Measurements from ENCODE around the gene ZNF124. TPM values are rescaled to one million over a fixed set of nuclear protein-coding genes. Genes with fewer than 3 reads are reported as not detected.
"Not testable (repeated sequence)": the region's sequence is repeated elsewhere in the genome, so short reads cannot be mapped to it uniquely, and the experiment has no call there.

ZNF124 gene
- total RNA-seq (10 to 100 TPM; 12.9 to 17.3 TPM), polyA plus RNA-seq (ENCODE audit: insufficient read depth, low read depth, low replicate concordance) (22.0 TPM)
- long read RNA-seq, donor 1, partial matches to known transcripts = 0 of 2 reads
- long read RNA-seq, donor 1, other reads (novel, unspliced or antisense) = 0 of 2 reads
- long read RNA-seq, donor 2, partial matches to known transcripts = 0 of 1 reads
- long read RNA-seq, donor 2, other reads (novel, unspliced or antisense) = 0 of 1 reads

DNA sequence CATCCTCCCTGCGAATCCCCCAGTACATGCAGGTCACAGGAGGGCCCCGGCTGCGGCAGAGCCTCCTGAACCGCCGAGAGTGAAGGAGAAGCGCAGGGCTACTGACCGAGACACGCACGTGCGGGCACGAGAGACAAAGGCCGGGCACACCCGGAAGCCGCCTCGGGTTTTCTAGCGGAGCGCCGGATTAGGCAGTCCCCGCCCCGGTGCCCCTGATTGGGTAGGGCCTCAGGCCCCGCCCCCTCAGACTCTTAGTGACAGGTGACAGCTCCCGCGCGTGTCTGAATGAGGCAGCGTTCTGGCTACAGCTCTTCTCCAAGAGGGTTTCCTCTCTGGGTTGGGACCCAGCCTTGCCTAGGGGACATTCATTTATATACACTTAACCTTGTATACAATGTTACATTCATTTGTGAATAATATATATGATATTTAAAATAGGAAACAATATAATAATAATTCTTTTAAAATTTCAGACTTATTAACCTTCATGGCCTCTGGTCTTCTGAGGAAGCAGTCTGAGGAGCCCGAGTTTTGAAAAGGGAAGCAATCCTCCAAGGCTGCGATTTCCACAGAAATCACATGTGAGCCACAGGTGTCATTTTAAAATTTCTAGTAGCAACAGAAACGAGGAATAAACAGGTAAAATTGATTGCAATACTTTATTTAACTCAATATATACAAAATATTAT is at the start of gene ZNF124:
Gene ZNF124 (minus strand): TSS at position 146 of the 689 bp plus-strand sequence. CDS start 143 bp downstream, at position 3.
- DNase-seq; H3K27ac ChIP-seq; intact Hi-C loops (cut with DNase I; ENCODE audit: low total_unique reads); H3K4me3 ChIP-seq; H3K36me3 ChIP-seq (ENCODE audit: low read depth, missing control alignments); H3K27me3 ChIP-seq; H3K9me3 ChIP-seq; H3K4me1 ChIP-seq: not testable (repeated sequence)
- WGBS, 2 donors = 11 to 16% methylated on average over 7 of the region's 28 CpGs

DNA sequence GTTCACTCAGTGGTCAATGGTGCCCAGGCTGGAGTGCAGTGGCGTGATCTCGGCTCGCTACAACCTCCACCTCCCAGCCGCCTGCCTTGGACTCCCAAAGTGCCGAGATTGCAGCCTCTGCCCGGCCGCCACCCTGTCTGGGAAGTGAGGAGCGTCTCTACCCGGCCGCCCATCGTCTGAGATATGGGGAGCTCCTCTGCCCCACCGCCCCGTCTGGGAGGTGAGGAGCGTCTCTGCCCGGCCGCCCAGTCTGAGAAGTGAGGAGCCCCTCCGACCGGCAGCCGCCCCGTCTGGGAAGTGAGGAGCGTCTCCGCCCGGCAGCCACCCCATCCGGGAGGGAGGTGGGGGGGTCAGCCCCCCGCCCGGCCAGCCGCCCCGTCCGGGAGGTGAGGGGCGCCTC is 48.5 kb upstream of the ZNF124 start:
- H3K4me3 ChIP-seq; H3K4me1 ChIP-seq; DNase-seq; H3K9me3 ChIP-seq; H3K27ac ChIP-seq; H3K27me3 ChIP-seq; intact Hi-C loops (cut with DNase I; ENCODE audit: low total_unique reads); H3K36me3 ChIP-seq (ENCODE audit: low read depth, missing control alignments): not testable (repeated sequence)
- 74 to 85% methylated on average over 5 to 8 of the region's 30 CpGs for WGBS, 2 donors

DNA sequence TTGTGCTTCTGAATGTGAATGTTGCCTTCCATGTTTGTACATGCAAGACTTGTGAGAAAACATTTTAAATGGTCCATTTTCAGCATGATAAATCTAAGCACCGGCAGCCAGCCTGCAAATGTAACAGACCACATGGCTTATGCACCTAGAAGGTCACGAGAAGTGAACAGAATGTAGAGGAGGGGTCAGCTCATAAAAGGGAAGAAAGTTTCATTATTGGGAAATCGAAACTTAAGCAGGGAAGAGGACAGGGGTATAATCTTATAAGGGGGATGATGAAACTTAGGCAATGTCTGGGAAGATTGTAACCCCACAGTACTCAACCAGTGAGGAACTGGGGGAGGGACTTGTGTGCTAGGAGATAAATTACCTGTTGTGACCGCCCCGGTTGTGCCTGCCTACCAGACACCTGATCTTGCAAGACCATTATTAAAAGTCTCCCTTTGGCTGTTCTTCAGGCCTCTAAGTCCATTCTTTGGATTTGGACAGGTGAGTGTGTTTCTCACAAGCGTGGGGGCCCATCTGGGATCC is 46.4 kb upstream of the ZNF124 start:
- WGBS, 2 donors = 70 to 80% methylated on average over 6 of the region's 6 CpGs

DNA sequence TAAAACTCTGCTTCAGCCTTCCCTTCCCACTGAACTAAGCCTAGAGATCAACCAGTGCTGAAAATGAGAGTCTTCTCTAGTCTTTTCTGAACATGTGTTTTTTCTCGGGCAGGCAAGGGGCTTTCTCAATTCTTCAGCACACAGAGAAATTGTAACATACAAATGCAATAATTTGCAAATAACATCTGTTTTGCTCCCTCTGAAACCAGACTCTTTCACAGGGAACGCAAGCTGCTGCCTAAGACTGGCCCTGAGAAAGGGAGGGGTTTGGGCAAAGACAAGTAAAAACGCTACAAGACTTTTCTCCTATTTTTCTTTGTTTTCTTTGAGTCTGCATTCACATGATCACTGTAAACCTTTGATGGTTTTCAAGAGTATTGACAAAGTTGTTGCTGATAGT is 44.4 kb upstream of the ZNF124 start:
- H3K4me1 ChIP-seq = no peaks in the 10 kb centered on the region
- H3K4me3 ChIP-seq = no peak overlapping the region
- no peaks in the 10 kb centered on the region for H3K27me3 ChIP-seq
- H3K9me3 ChIP-seq = no peaks in the 10 kb centered on the region
- DNase-seq = no peak
- TF ChIP-seq, protein P1, sequence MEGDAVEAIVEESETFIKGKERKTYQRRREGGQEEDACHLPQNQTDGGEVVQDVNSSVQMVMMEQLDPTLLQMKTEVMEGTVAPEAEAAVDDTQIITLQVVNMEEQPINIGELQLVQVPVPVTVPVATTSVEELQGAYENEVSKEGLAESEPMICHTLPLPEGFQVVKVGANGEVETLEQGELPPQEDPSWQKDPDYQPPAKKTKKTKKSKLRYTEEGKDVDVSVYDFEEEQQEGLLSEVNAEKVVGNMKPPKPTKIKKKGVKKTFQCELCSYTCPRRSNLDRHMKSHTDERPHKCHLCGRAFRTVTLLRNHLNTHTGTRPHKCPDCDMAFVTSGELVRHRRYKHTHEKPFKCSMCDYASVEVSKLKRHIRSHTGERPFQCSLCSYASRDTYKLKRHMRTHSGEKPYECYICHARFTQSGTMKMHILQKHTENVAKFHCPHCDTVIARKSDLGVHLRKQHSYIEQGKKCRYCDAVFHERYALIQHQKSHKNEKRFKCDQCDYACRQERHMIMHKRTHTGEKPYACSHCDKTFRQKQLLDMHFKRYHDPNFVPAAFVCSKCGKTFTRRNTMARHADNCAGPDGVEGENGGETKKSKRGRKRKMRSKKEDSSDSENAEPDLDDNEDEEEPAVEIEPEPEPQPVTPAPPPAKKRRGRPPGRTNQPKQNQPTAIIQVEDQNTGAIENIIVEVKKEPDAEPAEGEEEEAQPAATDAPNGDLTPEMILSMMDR (IDR thresholded peaks at IDR 0.05) = no peak
- TF ChIP-seq POLR2A (IDR thresholded peaks at IDR 0.05) = no peak
- H3K27ac ChIP-seq = no peak overlapping the region
- no peaks in the 10 kb centered on the region for H3K36me3 ChIP-seq (ENCODE audit: low read depth, missing control alignments)
- WGBS, 2 donors = 53 to 56% methylated on average over 3 of the region's 3 CpGs
- intact Hi-C loops (cut with DNase I; ENCODE audit: low total_unique reads) = no loop called here

More for the DNA sequence above, 46.4 kb upstream of the ZNF124 start:
- no peaks in the 10 kb centered on the region for H3K36me3 ChIP-seq (ENCODE audit: low read depth, missing control alignments)
- H3K27me3 ChIP-seq = no peaks in the 10 kb centered on the region
- no peak for TF ChIP-seq POLR2A (IDR thresholded peaks at IDR 0.05)
- TF ChIP-seq, protein P1 (IDR thresholded peaks at IDR 0.05) = no peak
- H3K4me1 ChIP-seq = no peaks in the 10 kb centered on the region
- DNase-seq = no peak
- H3K27ac ChIP-seq = no peak overlapping the region
- H3K9me3 ChIP-seq = no peaks in the 10 kb centered on the region
- intact Hi-C loops (cut with DNase I; ENCODE audit: low total_unique reads) = no loop called here
- H3K4me3 ChIP-seq = no peak overlapping the region

DNA sequence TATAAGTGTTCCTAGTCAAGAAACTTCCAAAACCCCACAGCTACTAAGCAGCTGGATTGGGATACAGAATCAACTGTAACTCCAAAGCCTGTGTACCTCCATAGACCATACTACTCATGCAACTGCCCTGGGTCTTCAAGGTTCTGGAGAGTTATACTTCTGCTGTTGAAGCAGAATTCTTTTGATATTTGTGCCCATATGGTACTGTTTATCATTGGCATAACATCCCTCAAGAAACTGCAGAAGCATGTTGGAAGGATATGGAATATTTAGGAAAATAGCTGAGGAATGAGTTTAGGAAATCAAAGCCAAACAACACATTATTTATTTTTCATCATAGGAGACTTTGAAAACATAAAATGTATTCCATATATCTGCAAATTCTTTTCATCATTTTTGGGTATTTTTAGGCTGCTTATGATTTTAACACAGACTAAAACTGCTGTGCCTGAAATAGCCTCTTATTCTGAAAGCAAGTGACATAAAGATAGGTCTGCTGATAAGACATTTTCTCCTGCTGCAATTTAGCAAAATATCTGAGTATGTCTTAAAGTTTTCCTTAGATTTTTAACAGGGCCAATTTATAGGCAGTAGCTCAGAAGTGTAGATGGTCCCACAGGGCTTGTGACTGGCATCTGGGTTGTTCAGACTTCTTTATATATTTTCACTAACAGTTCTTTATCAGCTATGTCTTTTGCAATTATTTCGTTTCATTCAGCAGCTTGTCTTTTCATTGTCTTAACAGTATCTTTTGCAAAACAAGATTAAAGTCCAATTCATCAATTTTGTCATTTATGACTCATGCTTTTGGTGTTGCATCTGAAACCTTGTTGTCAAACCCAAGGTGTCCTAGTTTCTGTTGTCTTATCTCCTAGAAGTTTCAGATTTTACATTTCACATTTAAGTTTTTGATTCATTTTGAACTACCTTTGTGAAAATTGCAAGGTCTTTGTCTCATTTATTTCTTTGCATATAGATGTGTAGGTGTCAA is 41.1 kb upstream of the ZNF124 start:
- Histone ChIP-seq H3K9me3 (no peaks in the 10 kb centered on the region), H3K27ac (no peak overlapping the region), H3K27me3 (no peaks in the 10 kb centered on the region), H3K4me1 (peaks cover 7% of the 10 kb centered on the region), H3K4me3 (no peak overlapping the region), H3K36me3 (ENCODE audit: low read depth, missing control alignments) (no peaks in the 10 kb centered on the region)
- 54% methylated on average over 1 of the region's 1 CpG for WGBS, 2 donors
- intact Hi-C loops (cut with DNase I; ENCODE audit: low total_unique reads) = no loop called here
- no peak for TF ChIP-seq POLR2A (IDR thresholded peaks at IDR 0.05)
- TF ChIP-seq, protein P1 (IDR thresholded peaks at IDR 0.05) = no peak
- DNase-seq = no peak
